ENCODE results near the gene ICA1. TPM values are rescaled to one million over a fixed set of nuclear protein-coding genes. Genes with fewer than 3 reads are reported as not detected.

Gene ICA1
- total RNA-seq, 1 donor = 2.2 TPM

GRCh38 chr7:8258166-8258565 is 3.8 kb downstream of the ICA1 start:
- Histone ChIP-seq H3K27ac (ENCODE audit: low read depth, low read length) (no peak overlapping the region), H3K4me1 (ENCODE audit: insufficient read depth, low read length) (no peaks in the 10 kb centered on the region), H4K20me1 (ENCODE audit: insufficient read depth, low read length) (no peaks in the 10 kb centered on the region), H3K36me3 (ENCODE audit: insufficient read depth, low read length) (no peaks in the 10 kb centered on the region), H3K4me3 (ENCODE audit: insufficient read depth, low read length) (no peak overlapping the region), H3K4me2 (ENCODE audit: insufficient read depth, low read length) (no peak overlapping the region), H3K27me3 (ENCODE audit: insufficient read depth, low read length) (peaks cover 29% of the 10 kb centered on the region), H2AFZ (ENCODE audit: low read length) (no peak overlapping the region), H3K79me2 (ENCODE audit: insufficient read depth, low read length) (no peaks in the 10 kb centered on the region), H3K9me3 (ENCODE audit: low read depth, low read length) (no peaks in the 10 kb centered on the region)
- no peak for TF ChIP-seq CTCF (IDR thresholded peaks at IDR 0.05; ENCODE audit: extremely low read depth, low read depth, low read length)
- no peak for DNase-seq (ENCODE audit: insufficient read length, low spot score, missing footprints)

DNA sequence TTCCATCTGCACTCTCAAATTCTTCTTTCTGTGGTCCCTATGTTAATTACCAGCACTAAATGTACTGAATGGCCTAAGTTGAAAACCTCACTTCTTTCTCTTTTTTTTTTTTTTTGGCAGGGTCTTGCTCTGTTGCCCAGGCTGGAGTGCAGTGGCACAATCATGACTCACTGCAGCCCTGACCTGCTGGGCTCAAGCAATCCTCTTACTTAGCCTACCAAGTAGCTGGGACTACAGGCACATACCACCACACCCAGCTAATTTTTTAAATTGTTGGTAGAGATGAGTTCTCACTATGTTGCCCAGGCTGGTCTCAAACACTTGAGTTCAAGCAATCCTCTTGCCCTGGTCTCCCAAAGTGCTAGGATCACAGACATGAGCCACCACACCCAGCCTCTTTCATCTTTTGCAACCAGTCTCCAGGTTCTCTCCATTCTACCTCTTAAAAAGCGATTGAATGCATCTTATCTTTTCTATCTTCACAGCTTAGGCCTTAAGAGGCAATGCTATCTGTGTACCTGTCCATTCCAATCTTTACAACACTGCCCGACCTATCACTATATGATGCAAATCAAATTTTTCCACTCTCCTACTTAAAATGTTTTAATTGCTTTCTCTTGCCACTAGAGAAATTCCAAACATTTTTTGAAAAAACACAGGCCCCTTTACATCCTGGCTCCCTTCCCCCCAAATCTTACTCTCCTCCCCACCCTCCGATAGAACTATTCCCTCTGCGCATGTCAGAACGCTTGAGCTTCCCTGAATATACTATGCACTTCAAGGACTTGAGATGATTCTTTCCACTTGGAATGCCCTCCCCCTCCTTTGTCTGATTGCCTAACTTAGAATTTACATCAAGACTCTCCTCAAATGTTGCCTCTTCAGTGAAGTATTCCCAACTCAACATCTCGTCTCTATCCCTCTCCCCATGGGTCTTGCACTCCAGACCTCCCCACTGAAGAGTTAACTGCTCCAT is 6.0 kb downstream of the ICA1 start:
- H4K20me1 ChIP-seq (ENCODE audit: insufficient read depth, low read length) = no peaks in the 10 kb centered on the region
- no peak overlapping the region for H3K4me3 ChIP-seq (ENCODE audit: insufficient read depth, low read length)
- no peaks in the 10 kb centered on the region for H3K79me2 ChIP-seq (ENCODE audit: insufficient read depth, low read length)
- DNase-seq (ENCODE audit: insufficient read length, low spot score, missing footprints) = no peak
- no peak overlapping the region for H2AFZ ChIP-seq (ENCODE audit: low read length)
- H3K9me3 ChIP-seq (ENCODE audit: low read depth, low read length) = no peaks in the 10 kb centered on the region
- H3K4me1 ChIP-seq (ENCODE audit: insufficient read depth, low read length) = no peaks in the 10 kb centered on the region
- no peak for TF ChIP-seq CTCF (IDR thresholded peaks at IDR 0.05; ENCODE audit: extremely low read depth, low read depth, low read length)
- no peaks in the 10 kb centered on the region for H3K36me3 ChIP-seq (ENCODE audit: insufficient read depth, low read length)
- H3K4me2 ChIP-seq (ENCODE audit: insufficient read depth, low read length) = no peak overlapping the region
- H3K27ac ChIP-seq (ENCODE audit: low read depth, low read length) = no peak overlapping the region
- H3K27me3 ChIP-seq (ENCODE audit: insufficient read depth, low read length) = peaks cover 16% of the 10 kb centered on the region

DNA sequence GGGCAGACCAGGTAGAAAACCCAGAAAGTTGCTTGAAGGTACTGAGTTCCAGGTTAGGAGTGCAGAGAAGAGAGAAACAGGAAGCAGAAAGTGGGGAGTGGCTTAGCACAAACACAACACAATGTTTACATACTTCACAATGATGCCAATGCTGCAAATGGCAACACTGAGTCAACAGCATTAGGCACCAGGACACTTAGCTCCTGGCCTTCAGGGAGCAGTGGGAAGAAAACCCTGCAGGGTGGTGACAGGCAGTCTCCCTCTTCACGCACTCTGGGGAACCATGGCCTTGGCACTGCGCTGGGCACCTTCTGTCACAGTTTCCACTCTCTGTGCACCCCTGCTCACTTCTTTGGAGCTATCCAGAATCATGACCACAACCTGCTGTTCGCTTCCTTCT is 7.3 kb downstream of the ICA1 start:
- DNase-seq (ENCODE audit: insufficient read length, low spot score, missing footprints) = no peak
- TF ChIP-seq CTCF (IDR thresholded peaks at IDR 0.05; ENCODE audit: extremely low read depth, low read depth, low read length) = no peak
- no peaks in the 10 kb centered on the region for H3K9me3 ChIP-seq (ENCODE audit: low read depth, low read length)
- no peaks in the 10 kb centered on the region for H3K4me1 ChIP-seq (ENCODE audit: insufficient read depth, low read length)
- H3K36me3 ChIP-seq (ENCODE audit: insufficient read depth, low read length) = no peaks in the 10 kb centered on the region
- H3K4me3 ChIP-seq (ENCODE audit: insufficient read depth, low read length) = no peak overlapping the region
- H4K20me1 ChIP-seq (ENCODE audit: insufficient read depth, low read length) = no peaks in the 10 kb centered on the region
- H2AFZ ChIP-seq (ENCODE audit: low read length) = no peak overlapping the region
- H3K27ac ChIP-seq (ENCODE audit: low read depth, low read length) = no peak overlapping the region
- H3K4me2 ChIP-seq (ENCODE audit: insufficient read depth, low read length) = no peak overlapping the region
- peaks cover 3% of the 10 kb centered on the region for H3K27me3 ChIP-seq (ENCODE audit: insufficient read depth, low read length)
- no peaks in the 10 kb centered on the region for H3K79me2 ChIP-seq (ENCODE audit: insufficient read depth, low read length)

DNA sequence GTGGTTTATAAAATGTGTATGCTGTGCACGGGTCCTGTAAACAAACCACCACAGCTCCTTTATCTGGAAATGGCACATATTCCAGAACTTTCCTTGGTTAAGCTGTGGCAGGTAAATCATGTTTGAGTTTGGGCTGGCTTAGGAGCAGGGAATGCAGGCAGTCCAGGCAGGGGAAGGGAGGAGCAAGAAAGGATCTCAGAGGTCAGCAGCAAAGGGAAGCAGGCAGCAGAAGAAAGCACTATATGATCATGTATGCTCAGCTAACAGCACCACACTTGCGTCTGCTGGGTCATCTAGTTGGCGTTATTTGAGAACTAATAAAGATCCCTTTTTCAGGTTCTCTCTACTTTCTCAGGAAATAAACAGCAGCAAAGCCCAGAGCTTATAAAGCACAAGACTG is 7.8 kb downstream of the ICA1 start:
- DNase-seq (ENCODE audit: insufficient read length, low spot score, missing footprints) = no peak

More for the DNA sequence above, 7.8 kb downstream of the ICA1 start:
- Histone ChIP-seq H4K20me1 (ENCODE audit: insufficient read depth, low read length) (no peaks in the 10 kb centered on the region), H3K27me3 (ENCODE audit: insufficient read depth, low read length) (no peaks in the 10 kb centered on the region), H3K27ac (ENCODE audit: low read depth, low read length) (no peak overlapping the region), H2AFZ (ENCODE audit: low read length) (no peak overlapping the region), H3K9me3 (ENCODE audit: low read depth, low read length) (no peaks in the 10 kb centered on the region), H3K4me3 (ENCODE audit: insufficient read depth, low read length) (no peak overlapping the region), H3K36me3 (ENCODE audit: insufficient read depth, low read length) (no peaks in the 10 kb centered on the region), H3K79me2 (ENCODE audit: insufficient read depth, low read length) (no peaks in the 10 kb centered on the region), H3K4me1 (ENCODE audit: insufficient read depth, low read length) (no peaks in the 10 kb centered on the region), H3K4me2 (ENCODE audit: insufficient read depth, low read length) (no peak overlapping the region)
- TF ChIP-seq CTCF (IDR thresholded peaks at IDR 0.05; ENCODE audit: extremely low read depth, low read depth, low read length) = no peak
